Measurements from ENCODE around the gene IPO13. TPM values are rescaled to one million over a fixed set of nuclear protein-coding genes. Genes with fewer than 3 reads are reported as not detected.

The IPO13 gene
- total RNA-seq, 1 experiment from 2014 or later = 27.6 TPM

DNA sequence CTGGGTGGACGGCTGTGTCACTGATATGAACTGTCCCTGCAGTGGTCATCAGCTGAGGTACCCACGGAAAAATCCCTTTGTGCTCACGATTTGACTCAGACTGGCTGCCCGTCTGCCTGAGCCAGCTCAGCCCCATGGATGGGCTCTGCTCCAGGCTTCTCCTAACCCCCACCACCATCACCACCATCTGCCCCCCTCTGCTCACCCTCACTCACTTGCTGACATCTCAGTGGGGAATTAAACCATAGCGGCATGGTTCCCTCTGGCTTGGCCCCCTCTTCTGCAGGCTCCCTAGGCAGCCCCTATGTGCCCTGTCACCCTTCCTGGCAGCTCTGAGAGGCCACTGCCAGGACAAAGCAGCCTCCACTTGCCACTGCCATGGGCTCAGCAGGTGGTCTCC is 67.2 kb downstream of the IPO13 start:
- in situ Hi-C loops (cut with HindIII; ENCODE audit: low pct_unique_long_range_greater_than_20kb, low sequenced_read_pairs) = no loop called here
- no peak for DNase-seq (ENCODE audit: low read depth, low spot score)

DNA sequence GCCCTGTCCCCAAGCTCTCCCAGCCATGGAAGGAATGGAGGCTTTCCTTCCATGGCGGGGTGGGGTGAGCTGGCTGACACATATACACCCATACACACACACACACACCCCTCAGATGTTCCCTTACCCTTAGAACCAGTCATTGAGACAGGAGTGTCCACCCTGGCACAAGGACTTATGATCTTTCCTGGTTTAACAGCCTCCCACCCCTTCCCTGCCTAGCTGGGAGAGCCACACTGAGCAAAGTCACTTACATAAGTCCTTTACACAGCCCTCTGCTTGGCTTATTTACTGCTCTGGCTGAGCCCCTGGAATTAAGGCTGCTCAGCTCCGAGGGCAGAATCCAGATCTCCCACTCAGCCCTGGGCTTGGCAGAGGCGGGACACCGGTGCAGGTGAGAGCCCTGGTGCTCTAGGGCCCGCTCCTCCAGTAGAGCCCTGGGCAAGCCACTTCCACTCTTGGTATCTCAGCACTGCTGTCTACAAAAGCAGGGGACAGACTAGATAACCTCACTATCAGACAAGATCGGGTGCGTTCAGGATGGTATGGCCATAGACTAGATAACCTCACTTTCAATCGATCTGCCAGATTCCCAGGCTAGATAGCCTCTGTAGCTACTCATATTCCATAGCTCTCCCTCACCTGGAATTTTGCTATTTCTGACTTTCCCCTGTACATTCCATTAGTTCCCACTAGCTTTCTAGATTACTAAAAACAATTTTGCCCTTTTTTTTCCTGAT is 67.8 kb downstream of the IPO13 start:
- in situ Hi-C loops (cut with HindIII; ENCODE audit: low pct_unique_long_range_greater_than_20kb, low sequenced_read_pairs) = no loop called here
- DNase-seq (ENCODE audit: low read depth, low spot score) = no peak

DNA sequence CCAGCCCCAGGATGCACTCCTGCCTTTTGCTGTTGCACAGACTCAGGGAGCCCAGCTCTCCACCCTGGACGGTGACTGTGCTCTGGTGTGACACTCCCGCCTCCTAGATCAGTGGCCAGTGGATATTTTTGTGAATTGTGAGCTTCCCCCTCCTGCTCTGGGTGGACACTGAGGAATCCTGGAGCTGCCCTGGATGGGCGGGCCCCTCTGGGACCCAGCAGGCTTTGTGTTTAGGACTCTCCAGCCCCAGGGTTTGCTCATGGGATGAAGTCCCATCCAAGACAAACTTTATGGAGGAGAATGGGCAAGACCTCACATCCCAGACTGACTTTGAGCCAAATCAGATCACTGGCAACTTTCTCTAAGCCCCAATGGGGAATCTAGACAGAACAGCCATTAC is 68.5 kb downstream of the IPO13 start:
- no peak for DNase-seq (ENCODE audit: low read depth, low spot score)
- in situ Hi-C loops (cut with HindIII; ENCODE audit: low pct_unique_long_range_greater_than_20kb, low sequenced_read_pairs) = no loop called here

DNA sequence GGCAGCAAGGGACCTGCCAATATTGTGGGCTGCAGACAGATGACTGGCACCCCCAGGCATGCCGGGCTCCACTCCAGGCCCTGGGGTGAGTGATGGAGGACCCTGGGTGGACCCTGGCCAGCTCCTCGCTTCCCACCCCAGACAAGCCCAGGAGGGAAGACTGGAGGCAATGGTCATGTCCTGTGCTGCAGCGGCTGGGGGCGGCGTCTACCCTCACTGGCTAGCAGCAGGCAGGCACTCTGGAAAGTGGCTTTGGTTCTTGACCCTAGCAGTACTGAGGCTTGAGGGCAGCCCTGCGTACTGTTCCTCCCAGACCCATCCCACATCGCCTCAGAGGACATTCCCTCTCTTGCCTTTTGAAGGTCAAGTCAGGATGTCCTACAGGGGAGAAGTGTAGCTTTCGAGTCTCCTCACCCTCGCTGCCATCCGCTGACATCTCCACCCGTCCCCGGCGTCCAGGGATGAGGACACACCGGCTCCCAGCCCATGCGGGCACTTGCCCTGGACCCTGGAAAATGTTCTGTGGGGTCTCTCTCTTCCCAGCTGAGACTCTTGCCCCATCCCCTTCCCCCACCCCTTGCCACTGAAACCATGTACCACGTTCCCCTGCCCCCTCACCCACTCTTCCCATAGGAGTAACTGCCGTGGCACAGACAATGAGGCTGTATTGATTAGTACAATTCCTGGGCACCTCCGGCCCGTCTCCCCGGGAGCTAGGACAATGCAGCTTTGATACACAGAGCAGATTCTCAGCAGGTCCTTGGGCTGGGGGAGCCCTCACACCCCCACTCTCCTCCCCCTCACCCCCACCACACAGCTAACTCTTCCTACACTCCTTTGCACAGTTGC is 69.5 kb downstream of the IPO13 start:
- in situ Hi-C loops (cut with HindIII; ENCODE audit: low pct_unique_long_range_greater_than_20kb, low sequenced_read_pairs) = no loop called here
- DNase-seq (ENCODE audit: low read depth, low spot score) = no peak

DNA sequence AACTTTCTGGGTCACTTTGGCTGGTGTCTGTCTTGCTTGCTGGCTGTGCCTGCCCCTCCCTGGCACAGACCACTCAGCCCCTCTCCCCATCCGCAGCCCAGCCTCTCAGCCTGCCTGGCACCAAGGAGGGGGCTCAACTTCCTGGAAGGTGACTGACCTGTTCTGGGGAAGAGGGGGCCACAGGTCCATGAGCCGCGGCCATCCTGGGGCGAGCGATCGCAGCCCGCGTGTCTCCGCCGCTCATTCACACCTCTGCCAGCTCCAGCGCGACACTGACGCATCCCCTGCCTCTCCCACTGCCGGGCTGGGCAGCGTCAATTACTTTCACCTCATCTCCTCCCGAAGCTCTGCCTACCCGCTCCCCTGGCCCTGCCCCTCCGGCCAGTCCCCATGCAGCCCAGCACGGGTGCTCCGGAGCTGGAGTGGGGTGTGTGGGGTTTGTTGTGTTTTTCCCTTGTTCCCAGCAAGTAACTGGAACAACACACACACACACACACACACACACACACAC is 70.2 kb downstream of the IPO13 start:
- no peak for DNase-seq (ENCODE audit: low read depth, low spot score)
- in situ Hi-C loops (cut with HindIII; ENCODE audit: low pct_unique_long_range_greater_than_20kb, low sequenced_read_pairs) = no loop called here

Other genes starting within 250 kb of the IPO13 start
- 4.1 and 4.8 TPM in 2 replicates for gene ST3GAL3, start 239.4 kb upstream of the IPO13 start, total RNA-seq (2014; rRNA removed; shearing (Covaris generic))
- gene ARTN, start 13.1 kb upstream of the IPO13 start, total RNA-seq (2014; rRNA removed; shearing (Covaris generic)) = 0.27 TPM in 1 of 2 replicates, not detected in the other
- gene DPH2, start 23.1 kb downstream of the IPO13 start, total RNA-seq (2014; rRNA removed; shearing (Covaris generic)) = 33.6 and 39.4 TPM in 2 replicates
- 420 and 460 TPM in 2 replicates for gene ATP6V0B, start 28.0 kb downstream of the IPO13 start, total RNA-seq (2014; rRNA removed; shearing (Covaris generic))
- 43.5 and 52.5 TPM in 2 replicates for gene B4GALT2, start 32.3 kb downstream of the IPO13 start, total RNA-seq (2014; rRNA removed; shearing (Covaris generic))
- gene CCDC24, start 44.6 kb downstream of the IPO13 start, total RNA-seq (2014; rRNA removed; shearing (Covaris generic)) = 5.1 and 5.2 TPM in 2 replicates
- gene SLC6A9, start 84.5 kb downstream of the IPO13 start, total RNA-seq (2014; rRNA removed; shearing (Covaris generic)) = 0.27 and 0.77 TPM in 2 replicates
- gene KLF17, start 171.9 kb downstream of the IPO13 start, total RNA-seq (2014; rRNA removed; shearing (Covaris generic)) = not detected in 2 replicates
- gene KLF18, start 194.7 kb downstream of the IPO13 start, total RNA-seq (2014; rRNA removed; shearing (Covaris generic)) = not detected in 2 replicates

All from SK-MEL-5 (cell line).